ENCODE results near the gene PDK4.

GRCh38 chr7:95593343-95593742, 3.0 kb downstream of the PDK4 start:
- TF ChIP-seq CTCF (CRISPR knock-in tag; IDR thresholded peaks at IDR 0.05) = no peak
- no peak for TF ChIP-seq PBX3 (CRISPR knock-in tag; IDR thresholded peaks at IDR 0.05; ENCODE audit: borderline replicate concordance)
- TF ChIP-seq RXRB (CRISPR knock-in tag; IDR thresholded peaks at IDR 0.05; ENCODE audit: borderline replicate concordance) = no peak
- no peak for TF ChIP-seq SNRNP70 (IDR thresholded peaks at IDR 0.05; ENCODE audit: low read depth, low read length)
- no peak for TF ChIP-seq ZNF501 (CRISPR knock-in tag; IDR thresholded peaks at IDR 0.05)
- TF ChIP-seq POLR2A (IDR thresholded peaks at IDR 0.05; ENCODE audit: insufficient read depth in 1 of 2, low read depth in 2 of 2, low read length in 2 of 2) = no peak
- no peak for TF ChIP-seq HHEX (CRISPR knock-in tag; IDR thresholded peaks at IDR 0.05)
- TF ChIP-seq CCAR2 (optimal IDR thresholded peaks at IDR 0.05; ENCODE audit: low read depth, low read length) = no peak
- TF ChIP-seq TSC22D2 (CRISPR knock-in tag; IDR thresholded peaks at IDR 0.05; ENCODE audit: borderline replicate concordance) = no peak
